Tibial artery (tissue), 4 donors: Measurements from ENCODE around the gene LYST.
A peak's percentile ranks its signal among the peaks of the same experiment; 100 is the strongest.
"Not testable (repeated sequence)": the region's sequence is repeated elsewhere in the genome, so short reads cannot be mapped to it uniquely, and the experiment has no call there.

ENCODE experiments used
- DNase-seq, 2 donors: peaks; one replicate each; pipeline ENCODE4 v3.0.0-alpha.2; 2019
- H3K27ac ChIP-seq, 2 donors: fragments of 200-600 bp; sonication (generic) in 1 of 2; 1 replicate in 1 of 2; 2 replicates in 1 of 2; pipeline ENCODE4 v1.5.1; 2018 to 2019; ENCODE audit warnings: mild to moderate bottlenecking in 1 of 2
- H3K27me3 ChIP-seq, 2 donors: fragments of 200-600 bp; sonication (generic) in 1 of 2; one replicate each; pipeline versions ENCODE4 v1.5.1 to v1.6.0; 2016 to 2019
- H3K36me3 ChIP-seq, 3 donors: fragments of 200-600 bp; sonication (generic) in 2 of 3; one replicate each; pipeline ENCODE4 v1.5.1; 2016 to 2019; ENCODE audit warnings: mild to moderate bottlenecking in 2 of 3
- H3K4me1 ChIP-seq, 4 donors: fragments of 200-600 bp; sonication (generic) in 2 of 4; 1 replicate in 3 of 4; 2 replicates in 1 of 4; pipeline ENCODE4 v1.5.1; 2016 to 2019
- H3K4me3 ChIP-seq, 2 donors: fragments of 200-600 bp; sonication (generic) in 1 of 2; 1 replicate in 1 of 2; 2 replicates in 1 of 2; pipeline ENCODE4 v1.5.1; 2018 to 2019; ENCODE audit warnings: mild to moderate bottlenecking in 2 of 2
- H3K9me3 ChIP-seq, 3 donors: fragments of 200-600 bp; sonication (generic) in 1 of 3; one replicate each; pipeline ENCODE4 v1.5.1; 2016 to 2019
- intact Hi-C: fragments of 100-400 bp; cut with DNase I; formaldehyde crosslinking; loops from one replicate; pipeline ENCODE4 v1.15.0; 2023; ENCODE audit warnings: low total_unique reads
- TF ChIP-seq, protein P1 (sequence below), 2 experiments: fragments of 200-600 bp in 1 of 2; fragments of 450-650 bp in 1 of 2; IDR thresholded peaks; one replicate each; pipeline ENCODE4 v1.5.1; 2017 to 2019; ENCODE audit warnings: antibody characterized with exemption in 2 of 2, mild to moderate bottlenecking in 1 of 2, moderate library complexity in 1 of 2

Gene LYST

DNA sequence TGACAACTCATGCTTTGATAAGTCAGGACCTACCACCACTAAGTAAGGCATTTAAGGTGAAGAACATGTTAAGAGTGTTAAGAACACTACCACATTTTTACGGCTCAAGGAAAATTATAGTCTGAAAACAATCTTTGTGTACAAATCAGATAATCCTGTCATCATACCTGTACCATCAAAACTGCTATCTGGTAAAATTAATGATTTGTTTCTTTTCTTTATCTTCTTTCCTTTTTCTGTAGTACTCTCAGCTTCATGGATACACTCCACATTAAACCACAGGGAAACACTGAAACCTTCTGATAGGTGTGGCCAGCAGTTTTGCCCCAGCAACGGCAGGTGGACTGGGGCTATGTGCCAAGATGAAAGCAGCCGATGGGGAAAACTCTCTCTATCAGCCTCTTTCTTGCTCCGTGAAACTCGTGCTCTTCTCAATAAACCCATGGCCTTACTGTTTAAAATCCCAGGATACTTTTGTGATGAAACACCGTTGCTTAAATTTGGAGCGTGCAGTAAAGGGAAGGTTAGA is 75.1 kb downstream of the LYST start:
- H3K4me3 ChIP-seq, result no peak overlapping the region
- H3K36me3 ChIP-seq, result peaks cover 44 to 60% (median 44%) of the 10 kb centered on the region in 3 donors
- TF ChIP-seq, protein P1, sequence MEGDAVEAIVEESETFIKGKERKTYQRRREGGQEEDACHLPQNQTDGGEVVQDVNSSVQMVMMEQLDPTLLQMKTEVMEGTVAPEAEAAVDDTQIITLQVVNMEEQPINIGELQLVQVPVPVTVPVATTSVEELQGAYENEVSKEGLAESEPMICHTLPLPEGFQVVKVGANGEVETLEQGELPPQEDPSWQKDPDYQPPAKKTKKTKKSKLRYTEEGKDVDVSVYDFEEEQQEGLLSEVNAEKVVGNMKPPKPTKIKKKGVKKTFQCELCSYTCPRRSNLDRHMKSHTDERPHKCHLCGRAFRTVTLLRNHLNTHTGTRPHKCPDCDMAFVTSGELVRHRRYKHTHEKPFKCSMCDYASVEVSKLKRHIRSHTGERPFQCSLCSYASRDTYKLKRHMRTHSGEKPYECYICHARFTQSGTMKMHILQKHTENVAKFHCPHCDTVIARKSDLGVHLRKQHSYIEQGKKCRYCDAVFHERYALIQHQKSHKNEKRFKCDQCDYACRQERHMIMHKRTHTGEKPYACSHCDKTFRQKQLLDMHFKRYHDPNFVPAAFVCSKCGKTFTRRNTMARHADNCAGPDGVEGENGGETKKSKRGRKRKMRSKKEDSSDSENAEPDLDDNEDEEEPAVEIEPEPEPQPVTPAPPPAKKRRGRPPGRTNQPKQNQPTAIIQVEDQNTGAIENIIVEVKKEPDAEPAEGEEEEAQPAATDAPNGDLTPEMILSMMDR (IDR thresholded peaks at IDR 0.05), result no peak
- peaks cover 0 to 4% (median 0%) of the 10 kb centered on the region in 3 donors for H3K9me3 ChIP-seq
- no peaks in the 10 kb centered on the region for H3K4me1 ChIP-seq
- no peaks in the 10 kb centered on the region for H3K27me3 ChIP-seq
- H3K27ac ChIP-seq, result no peak overlapping the region
- intact Hi-C loops, result no loop called here
- DNase-seq, result no peak

DNA sequence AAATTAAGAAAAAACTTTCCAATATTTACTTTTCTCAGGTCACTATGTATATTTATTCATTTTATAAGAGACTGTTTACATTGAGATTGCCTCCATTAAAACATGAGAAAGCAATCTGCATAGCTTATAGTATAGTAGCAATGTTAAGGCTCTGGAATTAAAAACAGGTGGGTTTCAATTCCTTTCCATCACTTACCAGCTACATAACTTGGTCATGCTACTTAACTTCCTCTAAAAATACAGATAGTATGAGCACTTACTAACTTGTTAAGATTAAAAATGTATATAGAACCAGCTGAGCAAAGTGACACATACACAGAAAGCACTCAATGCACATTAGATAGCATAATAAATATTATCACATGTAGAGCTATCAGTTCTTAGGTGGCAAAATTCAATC is 76.6 kb downstream of the LYST start:
- no peak overlapping the region for H3K27ac ChIP-seq
- H3K36me3 ChIP-seq, result peaks cover 39 to 60% (median 45%) of the 10 kb centered on the region in 3 donors
- H3K4me1 ChIP-seq, result no peaks in the 10 kb centered on the region
- H3K9me3 ChIP-seq, result no peaks in the 10 kb centered on the region
- TF ChIP-seq, protein P1 (IDR thresholded peaks at IDR 0.05), result no peak
- intact Hi-C loops, result no loop called here
- DNase-seq, result no peak
- H3K4me3 ChIP-seq, result no peak overlapping the region
- no peaks in the 10 kb centered on the region for H3K27me3 ChIP-seq

DNA sequence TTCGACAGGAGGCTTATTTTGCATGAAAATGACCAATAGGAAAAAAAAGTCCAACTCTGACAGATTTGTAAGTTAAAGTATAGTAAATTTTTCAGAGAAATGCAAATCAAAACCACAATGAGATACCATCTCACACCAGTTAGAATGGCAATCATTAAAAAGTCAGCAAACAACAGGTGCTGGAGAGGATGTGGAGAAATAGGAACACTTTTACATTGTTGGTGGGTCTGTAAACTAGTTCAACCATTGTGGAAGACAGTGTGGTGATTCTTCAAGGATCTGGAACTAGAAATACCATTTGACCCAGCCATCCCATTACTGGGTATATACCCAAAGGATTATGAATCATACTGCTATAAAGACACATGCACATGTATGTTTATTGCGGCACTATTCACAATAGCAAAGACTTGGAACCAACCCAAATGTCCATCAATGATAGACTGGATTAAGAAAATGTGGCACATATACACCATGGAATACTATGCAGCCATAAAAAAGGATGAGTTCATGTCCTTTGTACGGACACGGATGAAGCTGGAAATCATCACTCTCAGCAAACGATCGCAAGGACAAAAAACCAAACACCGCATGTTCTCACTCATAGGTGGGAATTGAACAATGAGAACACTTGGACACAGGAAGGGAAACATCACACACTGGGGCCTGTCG is 80.3 kb downstream of the LYST start:
- H3K9me3 ChIP-seq, DNase-seq, H3K4me1 ChIP-seq, H3K4me3 ChIP-seq, intact Hi-C loops, H3K27me3 ChIP-seq, H3K27ac ChIP-seq: not testable (repeated sequence)
- H3K36me3 ChIP-seq, result peaks cover 40 to 47% (median 40%) of the 10 kb centered on the region in 3 donors

DNA sequence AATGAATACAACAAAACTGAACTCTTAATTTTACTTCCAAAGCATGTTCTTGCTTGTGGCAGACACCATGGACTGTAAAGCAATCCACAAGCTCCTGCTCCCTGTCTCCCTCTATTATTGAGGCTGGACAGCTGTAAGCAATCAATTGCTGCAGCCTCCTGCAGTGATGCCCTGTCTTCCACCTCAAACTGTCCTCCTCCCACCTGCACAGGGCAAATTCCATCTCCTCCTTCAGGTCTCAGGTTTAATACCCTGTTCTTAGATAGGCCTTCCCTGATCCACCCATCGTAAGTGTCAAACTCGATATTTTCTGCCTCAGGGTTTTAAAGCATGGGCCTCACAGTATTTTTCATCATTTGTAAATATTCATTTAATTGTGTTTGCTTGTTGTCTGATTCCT is 81.8 kb downstream of the LYST start:
- no peak overlapping the region for H3K4me3 ChIP-seq
- H3K27ac ChIP-seq, result no peak overlapping the region
- H3K4me1 ChIP-seq, result peaks cover 0 to 3% (median 0%) of the 10 kb centered on the region in 4 donors
- no peak for DNase-seq
- peaks cover 30 to 34% (median 34%) of the 10 kb centered on the region in 3 donors for H3K36me3 ChIP-seq
- TF ChIP-seq, protein P1 (IDR thresholded peaks at IDR 0.05), result no peak
- no peaks in the 10 kb centered on the region for H3K9me3 ChIP-seq
- no peaks in the 10 kb centered on the region for H3K27me3 ChIP-seq
- intact Hi-C loops, result no loop called here

DNA sequence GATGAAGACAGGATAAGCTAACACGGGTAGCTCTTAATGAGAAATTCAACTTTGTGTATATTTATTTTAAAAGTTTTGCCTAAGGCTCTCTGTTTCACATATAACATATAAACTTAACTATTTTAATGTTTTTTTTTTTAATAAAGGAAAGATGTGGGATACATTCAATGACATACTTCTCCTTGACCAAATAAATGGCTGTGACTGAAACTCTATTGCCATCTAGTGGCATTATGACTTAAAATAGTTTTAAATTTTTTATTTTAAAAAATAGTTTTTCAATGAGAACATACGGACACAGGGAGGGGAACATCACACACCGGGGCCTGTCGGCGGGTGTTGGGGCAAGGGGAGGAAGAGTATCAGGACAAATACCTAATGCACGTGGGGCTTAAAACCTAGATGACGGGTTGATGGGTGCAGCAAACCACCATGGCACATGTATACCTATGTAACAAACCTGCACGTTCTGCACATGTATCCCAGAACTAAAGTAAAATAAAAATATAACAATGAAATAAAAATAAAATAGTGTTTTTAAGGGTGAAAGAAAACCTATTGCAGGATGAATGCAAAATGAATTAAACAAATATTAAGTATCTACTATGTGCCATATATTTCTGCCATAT is 83.4 kb downstream of the LYST start:
- H3K27me3 ChIP-seq, result no peaks in the 10 kb centered on the region
- intact Hi-C loops, result no loop called here
- no peak for DNase-seq
- no peaks in the 10 kb centered on the region for H3K9me3 ChIP-seq
- TF ChIP-seq, protein P1 (IDR thresholded peaks at IDR 0.05), result peak; percentile 10 to 46
- H3K4me3 ChIP-seq, result no peak overlapping the region
- peaks cover 20 to 29% (median 23%) of the 10 kb centered on the region in 3 donors for H3K36me3 ChIP-seq
- peaks cover 0 to 3% (median 0%) of the 10 kb centered on the region in 4 donors for H3K4me1 ChIP-seq
- no peak overlapping the region for H3K27ac ChIP-seq

DNA sequence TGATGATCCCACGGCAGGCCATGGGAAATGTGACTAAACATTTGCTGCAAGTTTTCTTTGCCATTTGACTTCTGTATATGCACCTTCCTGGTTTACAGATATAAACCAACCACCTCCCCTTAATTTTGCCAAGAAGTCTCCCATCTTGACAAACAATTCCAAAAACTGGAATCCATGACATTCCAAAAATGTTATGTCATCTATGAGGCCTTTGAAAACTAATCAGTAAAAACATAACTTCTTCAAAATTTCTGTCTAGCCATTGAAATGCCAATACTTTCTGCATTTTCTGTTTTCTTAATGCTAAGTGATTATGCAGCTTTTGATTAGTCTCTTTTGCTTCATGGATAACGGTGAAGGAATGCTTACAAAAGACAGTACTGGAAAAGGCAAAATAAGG is 84.1 kb downstream of the LYST start:
- Histone ChIP-seq H3K36me3 (peaks cover 14 to 29% (median 19%) of the 10 kb centered on the region in 3 donors), H3K4me3 (no peak overlapping the region), H3K9me3 (no peaks in the 10 kb centered on the region), H3K27ac (no peak overlapping the region), H3K27me3 (no peaks in the 10 kb centered on the region), H3K4me1 (peaks cover 0 to 3% (median 0%) of the 10 kb centered on the region in 4 donors)
- intact Hi-C loops, result no loop called here
- TF ChIP-seq, protein P1 (IDR thresholded peaks at IDR 0.05), result no peak
- DNase-seq, result no peak
